ENCODE data around the gene AVEN.

GRCh38 chr15:34047893-34048775 lies 9.1 kb upstream of the AVEN start:
- TF ChIP-seq CTCF (IDR thresholded peaks at IDR 0.05) (no peak), POLR2A (IDR thresholded peaks at IDR 0.05) (no peak)

Measured in uterus (tissue), 2 donors.